Natural killer cell (primary cell): ENCODE data around the gene UROS. TPM values are rescaled to one million over a fixed set of nuclear protein-coding genes. Genes with fewer than 3 reads are reported as not detected.

Experiments used
- ATAC-seq, 3 donors: fragments of 150-1000 bp in 2 of 3; fragments of 200-7000 bp in 1 of 3; cut with Tn5 transposase; 1 replicate in 1 of 3; 2 replicates in 2 of 3; pipeline ENCODE4 v1.10.0; 2021; ENCODE audit warnings: mild to moderate bottlenecking in 2 of 3, moderate library complexity in 2 of 3
- DNase-seq, 2 donors: peaks; one replicate each; pipeline versions ENCODE4 v3.0.0 to v3.0.0-alpha.2; 2013 to 2021; ENCODE audit warnings: mixed read lengths in 1 of 2
- H3K27ac ChIP-seq: one replicate; pipeline ENCODE4 v1.5.1; 2013; ENCODE audit warnings: mild to moderate bottlenecking, low read length
- H3K27me3 ChIP-seq: one replicate; pipeline ENCODE4 v1.6.1; 2013; ENCODE audit warnings: low read length; ENCODE audit not compliant: control insufficient read depth, insufficient read depth
- H3K36me3 ChIP-seq: one replicate; pipeline ENCODE4 v1.6.1; 2013; ENCODE audit warnings: low read length; ENCODE audit not compliant: control insufficient read depth, insufficient read depth
- H3K4me1 ChIP-seq: one replicate; pipeline ENCODE4 v1.6.1; 2013; ENCODE audit warnings: low read length; ENCODE audit not compliant: control insufficient read depth, insufficient read depth
- H3K4me3 ChIP-seq: one replicate; pipeline ENCODE4 v1.5.1; 2013; ENCODE audit warnings: low read length
- H3K9me3 ChIP-seq: one replicate; pipeline ENCODE4 v1.6.1; 2013; ENCODE audit warnings: low read length; ENCODE audit not compliant: control insufficient read depth, insufficient read depth
- H3K27ac Mint-ChIP-seq, 2 donors: one replicate each; pipeline ENCODE4 v1.8.0; 2022; ENCODE audit warnings: mild to moderate bottlenecking in 2 of 2, mixed read lengths in 2 of 2, moderate library complexity in 1 of 2
- H3K27me3 Mint-ChIP-seq, 2 donors: one replicate each; pipeline ENCODE4 v1.8.0; 2022; ENCODE audit warnings: low read depth in 2 of 2, mixed read lengths in 2 of 2
- H3K36me3 Mint-ChIP-seq: one replicate; pipeline ENCODE4 v1.8.0; 2022; ENCODE audit warnings: mixed read lengths
- H3K4me1 Mint-ChIP-seq, 2 donors: one replicate each; pipeline ENCODE4 v1.8.0; 2022; ENCODE audit warnings: mixed read lengths in 2 of 2
- H3K4me3 Mint-ChIP-seq: one replicate; pipeline ENCODE4 v1.8.0; 2022; ENCODE audit warnings: mild to moderate bottlenecking, moderate library complexity, mixed read lengths
- H3K9me3 Mint-ChIP-seq, 2 donors: one replicate each; pipeline ENCODE4 v1.8.0; 2022; ENCODE audit warnings: mixed read lengths in 2 of 2
- CTCF ChIP-seq: fragments of 200-600 bp; IDR thresholded peaks from one replicate; pipeline ENCODE4 v1.8.0; 2022; ENCODE audit warnings: antibody characterized with exemption
- WGBS: methylation state at CpG from one replicate; pipeline ENCODE4 v1.1.7; 2013; ENCODE audit warnings: missing lambda C conversion rate; ENCODE audit not compliant: insufficient coverage; 5-methylcytosine and 5-hydroxymethylcytosine counted together
- intact Hi-C: fragments of 100-400 bp; cut with micrococcal nuclease; formaldehyde crosslinking; loops from one replicate; pipeline ENCODE4 v1.14.2; 2022
- total RNA-seq, 4 donors: library from RNA; stranded (reverse); fragments of 120-200 nt in 1 of 4; gene quantifications; one replicate each; pipeline versions ENCODE4 v1.2.3 to v1.2.4, GENCODE V29; 2013 to 2022

UROS gene
- total RNA-seq, 3 donors from 2014 or later (not counting 1 experiment from before 2014, with no cell fraction given), result 29.1 to 42.5 (median 35.2) TPM

- Histone ChIP-seq H3K36me3 (peaks cover 7% of the 10 kb centered on the region), H3K9me3 (no peaks in the 10 kb centered on the region), H3K27me3 (no peaks in the 10 kb centered on the region), H3K27ac (no peak overlapping the region), H3K4me1 (no peaks in the 10 kb centered on the region), H3K4me3 (no peak overlapping the region)
- H3K27me3 Mint-ChIP-seq, result no peaks in the 10 kb centered on the region
- WGBS, result 94% methylated on average over 2 of the region's 2 CpGs
- peaks cover 5% of the 10 kb centered on the region for H3K36me3 Mint-ChIP-seq
- intact Hi-C loops, result no loop called here
- ATAC-seq, result no peak
- TF ChIP-seq CTCF, result no peak
- H3K9me3 Mint-ChIP-seq, result no peaks in the 10 kb centered on the region
- no peak overlapping the region for H3K4me3 Mint-ChIP-seq
- H3K27ac Mint-ChIP-seq, result no peak overlapping the region
- H3K4me1 Mint-ChIP-seq, result no peaks in the 10 kb centered on the region
- DNase-seq, result no peak
Observed at GRCh38 chr10:125857185-125857760, 34.2 kb upstream of the UROS start.

DNA sequence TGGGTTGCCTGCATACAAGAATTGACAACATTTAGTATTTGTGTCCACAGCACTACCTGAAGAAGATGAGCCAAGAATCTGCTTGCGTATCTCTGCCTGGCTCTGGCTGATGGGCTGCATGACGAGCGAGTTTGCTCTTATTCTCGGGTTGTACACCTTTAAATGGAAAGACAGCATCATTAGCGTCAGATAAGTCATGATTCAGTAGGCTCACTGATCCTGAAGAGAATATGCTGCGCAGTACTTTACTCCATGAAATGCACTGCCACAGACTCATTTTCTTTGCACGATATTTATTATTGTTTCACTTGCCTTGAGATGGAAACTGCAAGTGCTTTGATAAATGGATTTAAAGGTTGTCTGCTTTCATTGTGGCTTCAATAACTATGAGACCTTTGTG, 29.4 kb upstream of the UROS start:
- Mint-ChIP-seq H3K36me3 (peaks cover 5% of the 10 kb centered on the region), H3K27ac (no peak overlapping the region), H3K4me1 (no peaks in the 10 kb centered on the region), H3K9me3 (no peaks in the 10 kb centered on the region), H3K4me3 (no peak overlapping the region), H3K27me3 (no peaks in the 10 kb centered on the region)
- intact Hi-C loops, result no loop called here
- Histone ChIP-seq H3K4me3 (no peak overlapping the region), H3K9me3 (no peaks in the 10 kb centered on the region), H3K27me3 (no peaks in the 10 kb centered on the region), H3K36me3 (peaks cover 21% of the 10 kb centered on the region), H3K27ac (no peak overlapping the region), H3K4me1 (no peaks in the 10 kb centered on the region)
- TF ChIP-seq CTCF, result no peak
- 97% methylated on average over 7 of the region's 7 CpGs for WGBS
- ATAC-seq (no peak), DNase-seq (no peak)

DNA sequence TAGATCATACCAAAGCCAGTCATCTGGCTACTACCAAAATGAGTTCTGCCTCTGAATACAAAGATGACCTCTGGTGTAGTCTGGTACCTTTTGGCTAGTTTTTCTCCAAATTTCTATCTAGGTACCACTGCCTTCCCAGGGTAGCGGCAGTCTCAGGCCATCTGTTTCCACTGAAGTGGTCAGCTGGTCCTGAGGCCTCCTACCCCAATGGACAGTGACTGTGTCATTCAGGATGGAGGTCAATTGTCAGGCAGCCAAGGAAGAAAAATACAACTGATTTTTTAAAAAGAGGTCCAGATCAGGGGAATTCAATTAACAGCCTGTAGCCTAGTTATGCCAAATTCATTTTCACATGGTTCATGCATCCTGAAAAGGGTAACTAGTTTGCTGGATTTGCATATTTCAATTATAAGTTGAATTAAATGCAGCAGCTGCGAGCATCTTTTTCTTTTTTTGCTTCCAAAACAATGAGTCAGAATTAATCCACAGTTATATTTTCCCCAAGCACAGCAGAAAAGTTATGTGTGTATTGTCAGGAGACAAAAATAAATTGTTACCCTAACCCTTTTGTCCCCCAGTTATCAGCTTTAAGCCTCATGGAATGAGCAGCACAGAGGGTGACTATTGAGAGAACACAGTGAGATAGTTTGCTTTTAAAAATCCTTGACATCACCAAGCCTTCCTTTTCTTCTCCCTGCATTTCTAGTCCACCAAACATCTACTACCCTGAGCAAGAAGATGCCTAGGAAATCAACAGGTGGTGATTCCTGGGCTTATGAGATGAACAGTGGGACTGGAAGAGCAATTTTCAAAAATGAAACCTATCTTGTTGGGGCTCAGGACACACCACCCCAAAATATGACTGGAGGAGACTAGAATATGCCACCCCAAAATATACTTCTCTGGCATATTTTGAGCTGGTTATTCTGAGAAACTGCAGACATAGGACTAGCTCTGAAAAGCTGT, 28.0 kb upstream of the UROS start:
- TF ChIP-seq CTCF, result no peak
- Mint-ChIP-seq H3K27me3 (no peaks in the 10 kb centered on the region), H3K4me1 (no peaks in the 10 kb centered on the region), H3K4me3 (no peak overlapping the region), H3K27ac (no peak overlapping the region), H3K9me3 (no peaks in the 10 kb centered on the region), H3K36me3 (peaks cover 5% of the 10 kb centered on the region)
- ATAC-seq (no peak), DNase-seq (no peak)
- Histone ChIP-seq H3K4me1 (no peaks in the 10 kb centered on the region), H3K36me3 (peaks cover 23% of the 10 kb centered on the region), H3K27me3 (no peaks in the 10 kb centered on the region), H3K4me3 (no peak overlapping the region), H3K27ac (no peak overlapping the region), H3K9me3 (no peaks in the 10 kb centered on the region)
- intact Hi-C loops, result no loop called here
- 100% methylated on average over 1 of the region's 2 CpGs for WGBS
